Activated naive CD8-positive, alpha-beta T cell treated with anti-CD3 and anti-CD28 coated beads, Interleukin-2, amount 50 U/mL, for 24 hours (primary cell): Measurements from ENCODE around the gene C19orf38.

Experiments
- ATAC-seq: fragments of 150-1000 bp; cut with Tn5 transposase; one replicate; pipeline ENCODE4 v1.10.0; 2021
- DNase-seq: peaks from one replicate; pipeline ENCODE4 v3.0.0; 2021
- H3K27ac Mint-ChIP-seq: one replicate; pipeline ENCODE4 v1.8.0; 2021; ENCODE audit warnings: mild to moderate bottlenecking, mixed read lengths
- H3K27me3 Mint-ChIP-seq: one replicate; pipeline ENCODE4 v1.8.0; 2021; ENCODE audit warnings: mixed read lengths
- H3K36me3 Mint-ChIP-seq: one replicate; pipeline ENCODE4 v1.8.0; 2021; ENCODE audit warnings: low read depth, mixed read lengths
- H3K4me1 Mint-ChIP-seq: one replicate; pipeline ENCODE4 v1.8.0; 2021; ENCODE audit warnings: mixed read lengths
- H3K4me3 Mint-ChIP-seq: one replicate; pipeline ENCODE4 v1.8.0; 2021; ENCODE audit warnings: mild to moderate bottlenecking, moderate library complexity, mixed read lengths
- H3K9me3 Mint-ChIP-seq: one replicate; pipeline ENCODE4 v1.8.0; 2021; ENCODE audit warnings: mixed read lengths

Gene C19orf38

GRCh38 chr19:10848230-10848856 lies at the start of gene C19orf38:
Gene C19orf38 (plus strand): TSS chr19:10848415. CDS start chr19:10848509, 94 bp downstream.
- Mint-ChIP-seq H3K4me1 (peaks cover 10% of the 10 kb centered on the region), H3K9me3 (no peaks in the 10 kb centered on the region), H3K4me3 (peak within 1 kb of the TSS; percentile 39), H3K27me3 (peaks cover 3% of the 10 kb centered on the region), H3K36me3 (peaks cover 2% of the 10 kb centered on the region), H3K27ac (no peak within 1 kb of the TSS)
- DNase-seq (no peak), ATAC-seq (peak; percentile 67)

GRCh38 chr19:10800488-10800887 lies 47.7 kb upstream of the C19orf38 start:
- no peak overlapping the region for H3K4me3 Mint-ChIP-seq
- peaks cover 17% of the 10 kb centered on the region for H3K36me3 Mint-ChIP-seq
- H3K27me3 Mint-ChIP-seq = no peaks in the 10 kb centered on the region
- no peaks in the 10 kb centered on the region for H3K9me3 Mint-ChIP-seq
- DNase-seq (no peak), ATAC-seq (no peak)
- no peak overlapping the region for H3K27ac Mint-ChIP-seq
- peaks cover 29% of the 10 kb centered on the region for H3K4me1 Mint-ChIP-seq

- Mint-ChIP-seq H3K27ac (no peak overlapping the region), H3K4me1 (peaks cover 22% of the 10 kb centered on the region), H3K36me3 (peaks cover 14% of the 10 kb centered on the region), H3K9me3 (no peaks in the 10 kb centered on the region), H3K4me3 (no peak overlapping the region), H3K27me3 (no peaks in the 10 kb centered on the region)
- no peak for ATAC-seq
- DNase-seq = no peak
Observed at GRCh38 chr19:10802479-10802878, 45.7 kb upstream of the C19orf38 start.

GRCh38 chr19:10803252-10803651 lies 45.0 kb upstream of the C19orf38 start:
- no peak for ATAC-seq
- H3K4me3 Mint-ChIP-seq = no peak overlapping the region
- DNase-seq = no peak

GRCh38 chr19:10805065-10805757 lies 43.0 kb upstream of the C19orf38 start:
- Mint-ChIP-seq H3K4me1 (peaks cover 15% of the 10 kb centered on the region), H3K27ac (no peak overlapping the region), H3K9me3 (no peaks in the 10 kb centered on the region), H3K27me3 (no peaks in the 10 kb centered on the region), H3K4me3 (no peak overlapping the region), H3K36me3 (peaks cover 17% of the 10 kb centered on the region)
- DNase-seq (no peak), ATAC-seq (no peak)

More at GRCh38 chr19:10803252-10803651, 45.0 kb upstream of the C19orf38 start:
- H3K27me3 Mint-ChIP-seq = no peaks in the 10 kb centered on the region
- H3K9me3 Mint-ChIP-seq = no peaks in the 10 kb centered on the region
- H3K27ac Mint-ChIP-seq = no peak overlapping the region
- peaks cover 17% of the 10 kb centered on the region for H3K4me1 Mint-ChIP-seq
- peaks cover 14% of the 10 kb centered on the region for H3K36me3 Mint-ChIP-seq

- Mint-ChIP-seq H3K4me3 (no peak overlapping the region), H3K36me3 (peaks cover 17% of the 10 kb centered on the region), H3K27me3 (no peaks in the 10 kb centered on the region), H3K4me1 (peaks cover 15% of the 10 kb centered on the region), H3K9me3 (no peaks in the 10 kb centered on the region), H3K27ac (no peak overlapping the region)
- no peak for ATAC-seq
- DNase-seq = no peak
Observed at GRCh38 chr19:10805758-10806247, 42.4 kb upstream of the C19orf38 start.

- peak; percentile 21 for DNase-seq
- H3K4me1 Mint-ChIP-seq = peaks cover 30% of the 10 kb centered on the region
- H3K27me3 Mint-ChIP-seq = no peaks in the 10 kb centered on the region
- peak overlapping the region; percentile 50 for H3K27ac Mint-ChIP-seq
- no peak overlapping the region for H3K4me3 Mint-ChIP-seq
- no peaks in the 10 kb centered on the region for H3K9me3 Mint-ChIP-seq
- peak; percentile 55 for ATAC-seq
- peaks cover 20% of the 10 kb centered on the region for H3K36me3 Mint-ChIP-seq
Observed at GRCh38 chr19:10808937-10809649, 39.1 kb upstream of the C19orf38 start.

- ATAC-seq (no peak), DNase-seq (no peak)
- H3K36me3 Mint-ChIP-seq = peaks cover 23% of the 10 kb centered on the region
- no peaks in the 10 kb centered on the region for H3K9me3 Mint-ChIP-seq
- H3K4me1 Mint-ChIP-seq = peaks cover 31% of the 10 kb centered on the region
- no peaks in the 10 kb centered on the region for H3K27me3 Mint-ChIP-seq
- H3K4me3 Mint-ChIP-seq = no peak overlapping the region
- peak overlapping the region; percentile 69 for H3K27ac Mint-ChIP-seq
Observed at GRCh38 chr19:10809651-10810285, 38.4 kb upstream of the C19orf38 start.

GRCh38 chr19:10811391-10812111 lies 36.7 kb upstream of the C19orf38 start:
- peaks cover 31% of the 10 kb centered on the region for H3K4me1 Mint-ChIP-seq
- no peak overlapping the region for H3K4me3 Mint-ChIP-seq
- no peak overlapping the region for H3K27ac Mint-ChIP-seq
- no peaks in the 10 kb centered on the region for H3K27me3 Mint-ChIP-seq
- ATAC-seq (no peak), DNase-seq (no peak)
- H3K36me3 Mint-ChIP-seq = peaks cover 19% of the 10 kb centered on the region
- H3K9me3 Mint-ChIP-seq = no peaks in the 10 kb centered on the region

- Mint-ChIP-seq H3K4me1 (peaks cover 31% of the 10 kb centered on the region), H3K27ac (peak overlapping the region; percentile 68), H3K4me3 (no peak overlapping the region), H3K36me3 (peaks cover 19% of the 10 kb centered on the region), H3K27me3 (no peaks in the 10 kb centered on the region), H3K9me3 (no peaks in the 10 kb centered on the region)
- DNase-seq (no peak), ATAC-seq (no peak)
Observed at GRCh38 chr19:10812196-10812595, 36.0 kb upstream of the C19orf38 start.

- DNase-seq = peak; percentile 45
- ATAC-seq = peak; percentile 77
Observed at GRCh38 chr19:10812902-10813404, 35.3 kb upstream of the C19orf38 start.

GRCh38 chr19:10815007-10815536 lies 33.1 kb upstream of the C19orf38 start:
- H3K4me1 Mint-ChIP-seq = peaks cover 17% of the 10 kb centered on the region
- no peaks in the 10 kb centered on the region for H3K9me3 Mint-ChIP-seq
- H3K27ac Mint-ChIP-seq = peak overlapping the region; percentile 50
- ATAC-seq (no peak), DNase-seq (no peak)
- no peak overlapping the region for H3K4me3 Mint-ChIP-seq
- peaks cover 18% of the 10 kb centered on the region for H3K36me3 Mint-ChIP-seq
- H3K27me3 Mint-ChIP-seq = no peaks in the 10 kb centered on the region

More at GRCh38 chr19:10812902-10813404, 35.3 kb upstream of the C19orf38 start:
- Mint-ChIP-seq H3K27ac (peak overlapping the region; percentile 68), H3K27me3 (no peaks in the 10 kb centered on the region), H3K4me3 (no peak overlapping the region), H3K9me3 (no peaks in the 10 kb centered on the region), H3K4me1 (peaks cover 31% of the 10 kb centered on the region), H3K36me3 (peaks cover 19% of the 10 kb centered on the region)

GRCh38 chr19:10815969-10816644 lies 32.1 kb upstream of the C19orf38 start:
- Mint-ChIP-seq H3K9me3 (no peaks in the 10 kb centered on the region), H3K4me3 (no peak overlapping the region), H3K27me3 (no peaks in the 10 kb centered on the region), H3K4me1 (peaks cover 22% of the 10 kb centered on the region), H3K27ac (no peak overlapping the region), H3K36me3 (peaks cover 26% of the 10 kb centered on the region)
- DNase-seq (no peak), ATAC-seq (no peak)
